ENCODE results near the gene RPS27L.

Gene RPS27L

GRCh38 chr15:63172851-63173451, 15.7 kb upstream of the RPS27L start:
- 0 out of 3 replicates have a peak, but pooled peaks have one; percentile 32 for ATAC-seq
- TF ChIP-seq ZFP3 (CRISPR knock-in tag; IDR thresholded peaks at IDR 0.05) (no peak), TOX (CRISPR knock-in tag; IDR thresholded peaks at IDR 0.05; ENCODE audit: borderline replicate concordance) (no peak), TCF4 (CRISPR knock-in tag; IDR thresholded peaks at IDR 0.05; ENCODE audit: borderline replicate concordance) (no peak), SNAI2 (CRISPR knock-in tag; IDR thresholded peaks at IDR 0.05) (no peak), ARNTL (CRISPR knock-in tag; IDR thresholded peaks at IDR 0.05; ENCODE audit: borderline replicate concordance, low read depth) (no peak), PPARA (CRISPR knock-in tag; IDR thresholded peaks at IDR 0.05; ENCODE audit: borderline replicate concordance) (no peak), RARB (CRISPR knock-in tag; IDR thresholded peaks at IDR 0.05) (no peak), ZNF565 (CRISPR knock-in tag; conservative IDR thresholded peaks at IDR 0.05; ENCODE audit: low read depth) (no peak), CSDC2 (CRISPR knock-in tag; IDR thresholded peaks at IDR 0.05) (no peak), ISL1 (CRISPR knock-in tag; IDR thresholded peaks at IDR 0.05) (no peak), ZNF70 (CRISPR knock-in tag; IDR thresholded peaks at IDR 0.05) (no peak), ZC3H10 (CRISPR knock-in tag; IDR thresholded peaks at IDR 0.05) (no peak), GLIS3 (CRISPR knock-in tag; IDR thresholded peaks at IDR 0.05) (no peak)
- TF ChIP-seq, protein P1, sequence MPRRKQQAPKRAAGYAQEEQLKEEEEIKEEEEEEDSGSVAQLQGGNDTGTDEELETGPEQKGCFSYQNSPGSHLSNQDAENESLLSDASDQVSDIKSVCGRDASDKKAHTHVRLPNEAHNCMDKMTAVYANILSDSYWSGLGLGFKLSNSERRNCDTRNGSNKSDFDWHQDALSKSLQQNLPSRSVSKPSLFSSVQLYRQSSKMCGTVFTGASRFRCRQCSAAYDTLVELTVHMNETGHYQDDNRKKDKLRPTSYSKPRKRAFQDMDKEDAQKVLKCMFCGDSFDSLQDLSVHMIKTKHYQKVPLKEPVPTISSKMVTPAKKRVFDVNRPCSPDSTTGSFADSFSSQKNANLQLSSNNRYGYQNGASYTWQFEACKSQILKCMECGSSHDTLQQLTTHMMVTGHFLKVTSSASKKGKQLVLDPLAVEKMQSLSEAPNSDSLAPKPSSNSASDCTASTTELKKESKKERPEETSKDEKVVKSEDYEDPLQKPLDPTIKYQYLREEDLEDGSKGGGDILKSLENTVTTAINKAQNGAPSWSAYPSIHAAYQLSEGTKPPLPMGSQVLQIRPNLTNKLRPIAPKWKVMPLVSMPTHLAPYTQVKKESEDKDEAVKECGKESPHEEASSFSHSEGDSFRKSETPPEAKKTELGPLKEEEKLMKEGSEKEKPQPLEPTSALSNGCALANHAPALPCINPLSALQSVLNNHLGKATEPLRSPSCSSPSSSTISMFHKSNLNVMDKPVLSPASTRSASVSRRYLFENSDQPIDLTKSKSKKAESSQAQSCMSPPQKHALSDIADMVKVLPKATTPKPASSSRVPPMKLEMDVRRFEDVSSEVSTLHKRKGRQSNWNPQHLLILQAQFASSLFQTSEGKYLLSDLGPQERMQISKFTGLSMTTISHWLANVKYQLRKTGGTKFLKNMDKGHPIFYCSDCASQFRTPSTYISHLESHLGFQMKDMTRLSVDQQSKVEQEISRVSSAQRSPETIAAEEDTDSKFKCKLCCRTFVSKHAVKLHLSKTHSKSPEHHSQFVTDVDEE (CRISPR knock-in tag; IDR thresholded peaks at IDR 0.05), result no peak

DNA sequence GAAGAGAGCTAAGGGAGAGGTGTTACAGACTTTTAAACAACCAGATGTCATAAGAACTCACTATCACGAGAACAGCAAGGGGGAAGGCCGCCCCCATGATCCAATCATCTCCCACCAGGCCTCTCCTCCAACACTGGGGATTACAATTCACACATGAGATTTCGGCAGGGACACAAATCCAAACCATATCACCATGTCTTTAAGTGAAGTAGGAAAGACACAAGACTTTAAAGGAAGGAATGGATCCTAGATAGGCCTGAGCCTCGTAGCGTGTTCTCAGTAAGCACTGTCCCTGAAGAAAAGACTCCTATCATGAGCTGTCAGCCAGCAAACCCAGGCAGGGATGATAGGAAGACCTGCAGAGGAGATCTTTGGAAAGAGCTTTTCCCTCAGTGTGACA, 15.1 kb upstream of the RPS27L start:
- TF ChIP-seq RARB (CRISPR knock-in tag; IDR thresholded peaks at IDR 0.05), result no peak
- ATAC-seq, result no peak

- ATAC-seq, result no peak
- TF ChIP-seq POU6F1 (CRISPR knock-in tag; IDR thresholded peaks at IDR 0.05; ENCODE audit: borderline replicate concordance, low read depth) (no peak), TOX (CRISPR knock-in tag; IDR thresholded peaks at IDR 0.05; ENCODE audit: borderline replicate concordance) (no peak), ZNF8 (CRISPR knock-in tag; IDR thresholded peaks at IDR 0.05) (no peak), SNAI2 (CRISPR knock-in tag; IDR thresholded peaks at IDR 0.05) (no peak), GLIS3 (CRISPR knock-in tag; IDR thresholded peaks at IDR 0.05) (no peak), ISL1 (CRISPR knock-in tag; IDR thresholded peaks at IDR 0.05) (no peak), BACH2 (CRISPR knock-in tag; IDR thresholded peaks at IDR 0.05; ENCODE audit: borderline replicate concordance) (no peak), ESRRG (CRISPR knock-in tag; IDR thresholded peaks at IDR 0.05) (no peak), CSDC2 (CRISPR knock-in tag; IDR thresholded peaks at IDR 0.05) (no peak), ZNF565 (CRISPR knock-in tag; conservative IDR thresholded peaks at IDR 0.05; ENCODE audit: low read depth) (no peak), PPARA (CRISPR knock-in tag; IDR thresholded peaks at IDR 0.05; ENCODE audit: borderline replicate concordance) (no peak), ZNF70 (CRISPR knock-in tag; IDR thresholded peaks at IDR 0.05) (no peak)
- TF ChIP-seq, protein P2, sequence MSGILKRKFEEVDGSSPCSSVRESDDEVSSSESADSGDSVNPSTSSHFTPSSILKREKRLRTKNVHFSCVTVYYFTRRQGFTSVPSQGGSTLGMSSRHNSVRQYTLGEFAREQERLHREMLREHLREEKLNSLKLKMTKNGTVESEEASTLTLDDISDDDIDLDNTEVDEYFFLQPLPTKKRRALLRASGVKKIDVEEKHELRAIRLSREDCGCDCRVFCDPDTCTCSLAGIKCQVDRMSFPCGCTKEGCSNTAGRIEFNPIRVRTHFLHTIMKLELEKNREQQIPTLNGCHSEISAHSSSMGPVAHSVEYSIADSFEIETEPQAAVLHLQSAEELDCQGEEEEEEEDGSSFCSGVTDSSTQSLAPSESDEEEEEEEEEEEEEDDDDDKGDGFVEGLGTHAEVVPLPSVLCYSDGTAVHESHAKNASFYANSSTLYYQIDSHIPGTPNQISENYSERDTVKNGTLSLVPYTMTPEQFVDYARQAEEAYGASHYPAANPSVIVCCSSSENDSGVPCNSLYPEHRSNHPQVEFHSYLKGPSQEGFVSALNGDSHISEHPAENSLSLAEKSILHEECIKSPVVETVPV (CRISPR knock-in tag; IDR thresholded peaks at IDR 0.05), result no peak
- TF ChIP-seq, protein P3, sequence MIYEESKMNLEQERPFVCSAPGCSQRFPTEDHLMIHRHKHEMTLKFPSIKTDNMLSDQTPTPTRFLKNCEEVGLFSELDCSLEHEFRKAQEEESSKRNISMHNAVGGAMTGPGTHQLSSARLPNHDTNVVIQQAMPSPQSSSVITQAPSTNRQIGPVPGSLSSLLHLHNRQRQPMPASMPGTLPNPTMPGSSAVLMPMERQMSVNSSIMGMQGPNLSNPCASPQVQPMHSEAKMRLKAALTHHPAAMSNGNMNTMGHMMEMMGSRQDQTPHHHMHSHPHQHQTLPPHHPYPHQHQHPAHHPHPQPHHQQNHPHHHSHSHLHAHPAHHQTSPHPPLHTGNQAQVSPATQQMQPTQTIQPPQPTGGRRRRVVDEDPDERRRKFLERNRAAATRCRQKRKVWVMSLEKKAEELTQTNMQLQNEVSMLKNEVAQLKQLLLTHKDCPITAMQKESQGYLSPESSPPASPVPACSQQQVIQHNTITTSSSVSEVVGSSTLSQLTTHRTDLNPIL (CRISPR knock-in tag; IDR thresholded peaks at IDR 0.05; ENCODE audit: low read depth), result no peak
Observed at GRCh38 chr15:63169788-63170187, 12.5 kb upstream of the RPS27L start.

DNA sequence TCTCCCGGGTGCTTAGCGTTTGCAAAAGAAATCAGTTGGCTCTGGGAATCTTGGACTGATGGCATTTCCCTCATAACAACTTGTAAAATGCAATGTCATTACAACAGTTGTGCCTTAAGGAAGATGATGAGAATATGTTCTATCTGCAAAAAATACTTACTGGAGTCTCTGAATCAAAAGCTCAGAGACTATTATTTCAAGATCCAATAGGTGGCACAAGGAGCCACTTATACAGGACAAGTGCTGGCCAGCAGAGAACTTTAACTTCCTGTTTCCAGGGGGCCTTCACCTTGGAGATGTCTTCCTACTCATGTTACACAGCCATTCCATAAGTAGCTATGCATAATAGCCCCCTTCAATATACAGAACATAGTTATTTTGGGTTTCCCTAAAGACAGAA, 8.9 kb upstream of the RPS27L start:
- ATAC-seq, result no peak; the same call in 2 of the 3 replicates
- TF ChIP-seq POU6F1 (CRISPR knock-in tag; IDR thresholded peaks at IDR 0.05; ENCODE audit: borderline replicate concordance, low read depth), result no peak
- TF ChIP-seq, protein P1 (CRISPR knock-in tag; IDR thresholded peaks at IDR 0.05), result no peak
- TF ChIP-seq TOX (CRISPR knock-in tag; IDR thresholded peaks at IDR 0.05; ENCODE audit: borderline replicate concordance), result no peak
- no peak for TF ChIP-seq ZNF565 (CRISPR knock-in tag; conservative IDR thresholded peaks at IDR 0.05; ENCODE audit: low read depth)
- no peak for TF ChIP-seq ZC3H10 (CRISPR knock-in tag; IDR thresholded peaks at IDR 0.05)
- TF ChIP-seq RARB (CRISPR knock-in tag; IDR thresholded peaks at IDR 0.05), result no peak
- TF ChIP-seq ZFP30 (CRISPR knock-in tag; IDR thresholded peaks at IDR 0.05), result no peak
- no peak for TF ChIP-seq ESRRG (CRISPR knock-in tag; IDR thresholded peaks at IDR 0.05)
- no peak for TF ChIP-seq ZNF70 (CRISPR knock-in tag; IDR thresholded peaks at IDR 0.05)
- TF ChIP-seq ISL1 (CRISPR knock-in tag; IDR thresholded peaks at IDR 0.05), result no peak
- no peak for TF ChIP-seq TCF4 (CRISPR knock-in tag; IDR thresholded peaks at IDR 0.05; ENCODE audit: borderline replicate concordance)
- no peak for TF ChIP-seq ZFP3 (CRISPR knock-in tag; IDR thresholded peaks at IDR 0.05)

Data from SK-N-SH treated with all-trans-retinoic acid at 6 μM for 48 hours (cell line).